HG02943 (cell line): ENCODE measurements around the gene NUDT21.
A peak's percentile ranks its signal among the peaks of the same experiment; 100 is the strongest.

Experiments
- ATAC-seq: cut with Tn5 transposase; IDR thresholded peaks from one replicate; pipeline ENCODE4 v1.9.1; 2021; ENCODE audit warnings: mild to moderate bottlenecking, low read depth, moderate library complexity; ENCODE audit not compliant: unreplicated experiment

The NUDT21 gene

GRCh38 chr16:56463153-56463552 lies 12.0 kb upstream of the NUDT21 start:
- no peak for ATAC-seq

GRCh38 chr16:56462064-56462796 lies 11.1 kb upstream of the NUDT21 start:
- no peak for ATAC-seq

DNA sequence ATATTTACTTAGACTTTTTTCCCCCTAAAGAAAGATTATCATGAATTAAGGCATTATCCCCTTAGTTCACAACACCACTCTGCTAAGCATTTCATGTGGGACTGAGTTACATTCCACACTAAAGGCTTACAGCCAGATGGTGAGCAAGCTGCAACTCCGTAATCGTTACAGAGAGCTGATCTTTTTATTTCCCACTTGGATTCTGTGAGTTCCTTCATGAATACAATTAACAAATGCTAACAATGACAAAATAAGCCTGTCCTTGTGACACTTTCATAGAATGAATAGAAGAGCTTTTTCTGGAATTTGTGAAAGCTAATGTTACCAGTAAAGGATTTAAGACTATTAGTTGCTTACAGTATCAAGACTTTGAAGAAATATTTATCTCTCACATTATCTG lies 9.0 kb upstream of the NUDT21 start:
- ATAC-seq, result no peak

- ATAC-seq, result no peak
These were observed 6.9 kb upstream of the NUDT21 start for GRCh38 chr16:56457927-56458470.

- ATAC-seq, result peak; percentile 45
These were observed 889 bp upstream of the NUDT21 start for GRCh38 chr16:56451753-56452689.

DNA sequence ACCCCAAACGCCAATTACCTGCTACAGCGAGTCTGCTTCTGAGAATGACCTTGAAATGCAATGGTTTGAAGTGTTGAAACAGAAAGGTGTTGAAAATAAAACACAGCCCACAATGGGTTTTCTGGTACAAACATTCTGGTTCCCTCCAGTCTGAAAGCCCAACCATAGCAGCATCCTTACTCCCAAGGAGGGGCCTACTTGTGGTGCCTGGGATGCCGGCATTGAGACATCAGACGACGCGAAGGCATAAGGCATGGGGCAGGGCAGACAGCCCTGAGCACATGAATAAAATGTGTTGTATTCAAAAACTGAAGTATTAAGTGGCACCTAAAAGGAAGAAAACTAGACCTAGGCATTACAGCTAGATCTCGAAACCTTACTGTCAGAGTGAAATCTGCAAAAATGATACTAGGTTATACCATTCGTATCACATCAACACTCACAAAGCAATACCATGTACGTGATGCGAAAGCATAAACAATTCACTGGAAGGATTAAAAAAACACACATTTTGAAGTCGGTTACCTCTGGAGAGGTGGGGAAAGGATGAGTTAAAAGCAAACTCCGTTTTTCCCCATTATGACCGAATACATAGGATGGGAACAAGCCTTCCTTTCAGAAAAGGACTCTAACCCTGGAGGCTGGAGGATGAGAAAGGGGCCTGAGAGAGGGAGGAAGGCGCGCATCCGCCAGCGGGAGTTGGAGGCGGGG lies 702 bp downstream of the NUDT21 start:
- peak; percentile 26 for ATAC-seq

- no peak for ATAC-seq
These were observed 3.1 kb downstream of the NUDT21 start for GRCh38 chr16:56448005-56448404.

DNA sequence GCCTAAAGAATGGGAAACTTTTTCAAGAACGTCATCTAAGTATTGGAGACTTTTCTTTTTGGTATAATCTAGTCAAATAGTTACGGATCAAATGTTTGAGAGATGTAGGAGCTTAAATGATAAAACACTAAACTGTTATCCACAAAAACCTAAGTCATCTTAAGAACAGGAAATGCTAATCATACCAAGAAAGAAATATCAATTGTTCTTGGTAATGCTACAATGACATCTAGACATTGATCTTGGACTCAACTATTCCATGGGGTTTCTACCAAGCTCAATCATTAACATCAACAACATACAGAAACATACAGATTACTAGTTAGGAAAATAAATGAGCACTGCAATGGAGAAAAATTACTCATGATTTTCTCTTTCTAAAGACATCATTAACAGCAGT lies 3.8 kb downstream of the NUDT21 start:
- no peak for ATAC-seq

DNA sequence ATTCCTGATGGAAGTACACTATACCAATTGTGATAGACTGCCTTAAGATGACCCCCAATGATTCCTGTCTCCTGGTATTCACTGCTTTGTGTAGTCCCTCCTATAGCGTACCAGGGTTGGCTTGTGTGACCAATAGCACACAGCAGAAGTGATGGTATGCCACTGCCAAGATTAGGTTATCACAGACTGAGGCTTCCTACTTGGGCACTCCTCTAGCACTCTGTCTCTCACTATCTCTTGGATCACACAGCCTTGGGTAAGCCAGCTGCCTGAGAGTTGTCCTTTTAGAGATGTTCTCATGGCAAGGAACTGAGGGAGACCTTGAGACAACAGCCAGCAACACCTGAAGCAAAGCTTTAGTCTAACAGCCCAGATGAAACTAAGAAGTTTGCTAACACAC lies 13.1 kb downstream of the NUDT21 start:
- no peak for ATAC-seq

DNA sequence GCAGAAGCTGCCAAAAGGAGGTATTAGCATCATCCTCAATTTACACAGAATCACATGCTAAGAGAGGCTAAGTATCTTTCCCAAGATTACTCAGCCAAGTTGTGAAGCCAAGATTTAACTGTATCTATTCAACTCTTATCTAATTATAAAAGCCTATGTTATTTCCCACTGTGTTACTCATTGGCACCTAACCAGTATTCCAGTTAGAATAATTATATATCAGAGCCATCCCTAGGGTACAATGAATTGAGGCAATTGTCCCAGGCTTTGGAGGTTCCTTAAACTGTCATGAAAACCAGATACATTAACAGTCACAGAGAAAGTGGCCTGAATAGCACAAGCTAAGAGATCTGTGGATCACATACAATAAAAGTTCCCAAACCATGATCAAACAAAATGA lies 14.9 kb downstream of the NUDT21 start:
- ATAC-seq, result no peak

DNA sequence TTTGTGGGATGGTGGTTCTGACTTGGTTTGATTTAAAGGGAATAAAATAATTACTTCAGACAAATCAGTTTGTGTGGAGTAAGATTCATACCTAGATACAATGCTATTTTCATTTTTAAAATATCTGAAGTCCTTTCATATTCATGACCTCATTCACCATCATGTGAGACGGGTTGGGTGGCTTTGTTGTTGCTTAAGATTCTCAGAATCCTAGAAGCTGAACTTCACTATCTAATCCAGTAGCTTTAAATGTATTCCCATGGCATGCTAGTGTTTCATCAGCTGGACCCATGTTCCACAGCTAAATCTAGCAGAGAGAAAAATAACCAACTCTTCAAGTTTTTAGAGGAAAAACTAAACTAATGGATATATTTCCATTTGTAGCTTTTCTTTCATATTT lies 23.0 kb downstream of the NUDT21 start:
- no peak for ATAC-seq

GRCh38 chr16:56426585-56426984 lies 24.5 kb downstream of the NUDT21 start:
- no peak for ATAC-seq

DNA sequence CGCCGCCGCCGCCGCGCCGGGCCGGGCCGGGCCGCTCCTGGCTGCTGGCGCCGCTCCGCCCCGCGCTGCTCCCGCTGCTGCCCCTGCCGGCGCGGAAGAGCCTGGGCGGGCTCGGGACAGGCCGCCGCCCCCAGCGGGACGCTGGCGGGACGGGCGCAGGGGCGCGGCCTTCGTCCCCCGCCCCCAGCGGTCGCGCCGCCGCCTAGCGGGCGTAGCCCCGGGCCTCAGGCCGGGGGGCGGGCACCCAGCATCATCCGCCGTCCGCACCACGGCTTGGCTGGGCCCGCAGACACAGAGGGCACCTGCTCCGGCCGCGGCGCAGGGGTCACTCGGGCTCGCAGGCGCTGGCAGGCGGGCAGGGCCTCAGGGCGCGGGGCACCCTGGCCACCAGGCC lies 25.7 kb downstream of the NUDT21 start, which contains the start of gene AMFR:
Gene AMFR, minus strand, starts transcription at position 107 of the 394 bp plus-strand sequence. CDS start 218 bp downstream, outside the sequence.
- ATAC-seq, result peak; percentile 75

DNA sequence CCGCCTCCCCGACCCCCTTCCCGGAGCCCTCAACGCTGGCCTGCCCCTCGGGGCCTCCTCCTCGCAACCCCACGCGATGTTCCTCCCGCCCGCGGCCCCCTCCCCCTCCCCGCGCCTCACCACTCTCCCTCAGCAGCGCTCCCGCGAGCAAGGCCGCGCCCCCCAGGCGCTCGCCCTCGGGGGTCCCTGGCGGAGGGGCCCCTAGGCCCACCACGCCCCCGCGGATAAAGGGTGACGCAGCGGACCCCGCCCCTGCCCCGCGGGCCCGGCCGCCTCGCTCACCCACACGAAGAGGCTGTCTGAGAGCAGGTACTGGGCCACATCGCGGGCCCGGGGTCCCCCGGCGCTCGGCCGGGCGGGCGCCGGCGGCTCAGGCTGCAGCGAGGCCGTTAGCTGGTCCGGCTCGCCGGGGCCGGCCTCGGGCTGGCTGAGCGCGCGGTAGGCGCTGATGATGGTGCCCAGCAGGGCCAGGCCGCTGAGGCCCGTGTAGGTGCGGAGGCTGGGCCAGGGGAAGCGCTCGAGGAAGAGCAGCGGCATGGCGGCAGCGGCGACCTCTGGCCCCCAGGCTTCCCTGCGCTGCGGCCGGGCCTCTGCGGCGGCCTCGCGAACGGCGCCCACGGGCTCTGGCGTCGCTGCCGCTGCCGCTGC lies 26.2 kb downstream of the NUDT21 start:
- ATAC-seq, result peak; percentile 34

GRCh38 chr16:56424404-56424764 lies 26.7 kb downstream of the NUDT21 start:
- ATAC-seq, result no peak

- ATAC-seq, result no peak
These were observed 27.3 kb downstream of the NUDT21 start for GRCh38 chr16:56423584-56424403.

DNA sequence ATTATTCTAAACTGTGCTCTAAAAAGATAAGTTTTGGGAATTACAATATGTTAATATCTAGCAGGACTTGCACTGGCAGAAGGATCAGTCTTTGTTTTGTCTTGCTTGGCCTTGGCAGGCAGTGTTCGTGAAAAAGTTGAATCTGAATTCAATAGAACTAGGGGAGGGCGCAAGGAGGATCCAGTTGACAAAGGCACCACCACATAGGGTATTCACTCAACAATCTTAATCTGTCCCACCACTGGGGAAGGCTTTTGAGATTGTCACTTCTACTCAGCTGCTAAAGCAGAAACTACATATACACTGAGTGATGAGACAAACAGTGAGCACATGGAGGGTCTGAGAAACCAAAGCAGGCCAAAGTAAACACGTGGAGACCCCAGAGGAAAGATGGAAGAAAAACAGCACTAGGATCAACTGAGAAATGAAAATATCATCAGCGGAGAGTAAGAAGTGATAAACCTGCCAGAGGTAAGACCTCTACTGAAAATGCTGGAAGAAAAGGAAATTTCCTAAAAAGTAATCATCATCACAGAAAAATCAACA lies 28.2 kb downstream of the NUDT21 start:
- no peak for ATAC-seq

DNA sequence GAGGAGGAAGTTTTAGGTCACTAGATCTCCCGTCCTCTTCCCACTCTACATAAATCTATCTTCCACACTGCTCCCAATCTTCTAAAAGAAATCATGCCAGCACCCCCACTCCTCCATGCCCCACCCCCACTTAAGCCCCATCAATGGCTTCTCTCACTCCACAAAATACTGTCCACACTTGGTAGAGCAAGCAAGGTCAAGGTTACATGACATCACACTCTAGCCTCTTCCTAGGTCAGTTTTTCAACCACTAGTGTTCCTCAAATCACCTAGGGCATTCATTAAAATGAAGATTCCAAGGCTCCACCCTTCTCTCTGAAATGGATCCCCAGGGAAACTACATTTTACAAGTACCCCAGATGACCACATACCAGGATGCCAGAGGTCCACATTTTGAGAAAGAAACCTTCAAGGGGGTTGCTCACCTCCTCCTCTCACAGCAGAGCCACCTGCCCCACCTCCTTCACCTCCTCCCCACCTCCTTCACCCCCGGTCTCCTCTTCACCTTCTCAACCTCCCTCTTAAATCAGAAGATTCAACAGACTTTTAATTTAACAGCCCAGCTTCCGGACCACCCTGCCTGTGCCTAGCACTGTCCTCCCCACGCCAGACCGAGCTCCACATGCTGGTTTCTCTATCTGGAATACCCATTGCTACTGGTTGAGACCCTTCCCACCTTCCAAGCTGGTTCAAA lies 29.0 kb downstream of the NUDT21 start:
- no peak for ATAC-seq

GRCh38 chr16:56421313-56421712 lies 29.8 kb downstream of the NUDT21 start:
- no peak for ATAC-seq
